IMR-90 (cell line): ENCODE data around the gene ELMO1. TPM values are rescaled to one million over a fixed set of nuclear protein-coding genes. Genes with fewer than 3 reads are reported as not detected.

Experiments
- ATAC-seq: fragments of 200-7000 bp; cut with Tn5 transposase; 2 replicates; pipeline ENCODE4 v1.9.1; 2020; ENCODE audit warnings: low read depth, mild to moderate bottlenecking, moderate library complexity
- BruUV-seq: library from RNA; stranded (reverse); fragments of 400-500 nt; replicated peaks from 2 replicates; lab custom pipeline; 2021; lab: Mats Ljungman, UMichigan
- CTCF ChIA-PET: fragments of 300-600 bp; formaldehyde crosslinking; extraction: SDS; loops from one replicate; lab custom pipeline; 2021; ENCODE audit warnings: antibody characterized with exemption; lab: Yijun Ruan, JAX
- POLR2A ChIA-PET: fragments of 300-600 bp; sonication (Branson Sonifier 250); formaldehyde crosslinking; loops from one replicate; lab custom pipeline; 2022; ENCODE audit warnings: antibody characterized with exemption; ENCODE audit not compliant: unreplicated experiment; lab: Charles Lee
- DNase-seq: peaks from one replicate; pipeline ENCODE4 v3.0.0; 2013
- H2AFZ ChIP-seq: replicated peaks from 2 replicates; pipeline ENCODE3; 2013; ENCODE audit warnings: low read length, mild to moderate bottlenecking; ENCODE audit not compliant: poor library complexity
- H2AK5ac ChIP-seq: 2 replicates; pipeline ENCODE4 v1.6.1; 2013; ENCODE audit warnings: low read depth, low read length, inconsistent platforms
- H2AK9ac ChIP-seq: replicated peaks from 2 replicates; pipeline ENCODE3; 2013; ENCODE audit warnings: mild to moderate bottlenecking, low read depth, low read length, moderate library complexity; ENCODE audit not compliant: poor library complexity
- H2BK120ac ChIP-seq: 2 replicates; pipeline ENCODE4 v1.6.1; 2013; ENCODE audit warnings: low read depth, low read length, inconsistent platforms
- H2BK15ac ChIP-seq: 3 replicates; pipeline ENCODE4 v1.6.1; 2013; ENCODE audit warnings: low read depth, low read length, inconsistent platforms
- H2BK20ac ChIP-seq: 2 replicates; pipeline ENCODE4 v1.6.1; 2013; ENCODE audit warnings: low read depth, mild to moderate bottlenecking, inconsistent platforms, low read length, moderate library complexity
- H2BK5ac ChIP-seq: 2 replicates; pipeline ENCODE4 v1.6.1; 2013; ENCODE audit warnings: mild to moderate bottlenecking, low read depth, low read length, inconsistent platforms; ENCODE audit not compliant: poor library complexity, severe bottlenecking
- H3K14ac ChIP-seq: replicated peaks from 2 replicates; pipeline ENCODE4 v1.6.1; 2013; ENCODE audit warnings: low read depth, low read length, inconsistent platforms
- H3K18ac ChIP-seq: 2 replicates; pipeline ENCODE4 v1.6.1; 2013; ENCODE audit warnings: low read depth, low read length, control low read depth
- H3K23ac ChIP-seq: 2 replicates; pipeline ENCODE4 v1.6.1; 2013; ENCODE audit warnings: low read depth, low read length, inconsistent platforms
- H3K27ac ChIP-seq: 2 replicates; pipeline ENCODE4 v1.5.1; 2013; ENCODE audit warnings: mild to moderate bottlenecking, control low read depth, low read length; ENCODE audit not compliant: insufficient read depth
- H3K27me3 ChIP-seq: 2 replicates; pipeline ENCODE4 v1.6.1; 2013; ENCODE audit warnings: low read length; ENCODE audit not compliant: control insufficient read depth, insufficient read depth
- H3K36me3 ChIP-seq: 2 replicates; pipeline ENCODE4 v1.6.1; 2013; ENCODE audit warnings: low read length, mixed read lengths; ENCODE audit not compliant: control insufficient read depth, insufficient read depth
- H3K4ac ChIP-seq: 2 replicates; pipeline ENCODE4 v1.6.1; 2013; ENCODE audit warnings: low read depth, low read length, inconsistent platforms
- H3K4me1 ChIP-seq: 2 replicates; pipeline ENCODE4 v1.6.1; 2013; ENCODE audit warnings: low read length, mixed read lengths; ENCODE audit not compliant: control insufficient read depth, insufficient read depth
- H3K4me2 ChIP-seq: 2 replicates; pipeline ENCODE4 v1.6.1; 2013; ENCODE audit warnings: low read depth, mild to moderate bottlenecking, control low read depth, low read length, moderate library complexity
- H3K4me3 ChIP-seq: 2 replicates; pipeline ENCODE4 v1.5.1; 2013; ENCODE audit warnings: low read depth, mild to moderate bottlenecking, control low read depth, low read length, moderate library complexity; ENCODE audit not compliant: insufficient read depth
- H3K56ac ChIP-seq: 2 replicates; pipeline ENCODE4 v1.6.1; 2013; ENCODE audit warnings: low read length, inconsistent platforms; ENCODE audit not compliant: insufficient read depth; ENCODE audit errors: extremely low read depth
- H3K79me1 ChIP-seq, 2 experiments: 2 replicates each; pipeline ENCODE4 v1.6.1; 2013; ENCODE audit warnings: low read length in 2 of 2, inconsistent platforms in 1 of 2, low read depth in 1 of 2
- H3K9ac ChIP-seq: 2 replicates; pipeline ENCODE4 v1.6.1; 2013; ENCODE audit warnings: low read depth, low read length, control low read depth
- H3K9me1 ChIP-seq: 2 replicates; pipeline ENCODE4 v1.6.1; 2013; ENCODE audit warnings: low read length, inconsistent platforms; ENCODE audit not compliant: insufficient read depth
- H3K9me3 ChIP-seq: 2 replicates; pipeline ENCODE4 v1.6.1; 2013; ENCODE audit warnings: low read length; ENCODE audit not compliant: control insufficient read depth, insufficient read depth
- H4K20me1 ChIP-seq: 2 replicates; pipeline ENCODE4 v1.6.1; 2013; ENCODE audit warnings: low read length, inconsistent platforms; ENCODE audit not compliant: insufficient read depth
- H4K5ac ChIP-seq: 2 replicates; pipeline ENCODE4 v1.6.1; 2013; ENCODE audit warnings: mild to moderate bottlenecking, low read depth, low read length, control low read depth
- H4K8ac ChIP-seq, 2 experiments: 2 replicates each; pipeline ENCODE4 v1.6.1; 2013; ENCODE audit warnings: low read depth in 2 of 2, low read length in 2 of 2, control low read depth in 1 of 2, inconsistent platforms in 1 of 2
- H4K91ac ChIP-seq: 2 replicates; pipeline ENCODE4 v1.6.1; 2013; ENCODE audit warnings: low read depth, low read length, inconsistent platforms; ENCODE audit not compliant: insufficient read depth
- BHLHE40 ChIP-seq: fragments of 150-350 bp; IDR thresholded peaks from 2 replicates; pipeline ENCODE4 v1.6.1; 2016; ENCODE audit warnings: mild to moderate bottlenecking, low read depth, low read length
- CEBPB ChIP-seq: IDR thresholded peaks from 2 replicates; pipeline ENCODE4 v1.6.1; 2012; ENCODE audit warnings: low read depth, low read length, improper control_type of control experiment
- CHD1 ChIP-seq: IDR thresholded peaks from 2 replicates; pipeline ENCODE4 v1.6.1; 2012; ENCODE audit warnings: low read depth, low read length, improper control_type of control experiment
- CTCF ChIP-seq: conservative IDR thresholded peaks from 2 replicates; pipeline ENCODE4 v1.5.1; 2012; ENCODE audit warnings: mild to moderate bottlenecking, low read depth, low read length, improper control_type of control experiment
- ELK1 ChIP-seq: fragments of 150-350 bp; IDR thresholded peaks from 2 replicates; pipeline ENCODE4 v1.6.1; 2016; ENCODE audit warnings: low read depth, mild to moderate bottlenecking, low read length, moderate library complexity, borderline replicate concordance
- MAFK ChIP-seq: IDR thresholded peaks from 2 replicates; pipeline ENCODE4 v1.6.1; 2012; ENCODE audit warnings: low read depth, low read length, improper control_type of control experiment
- MAZ ChIP-seq: IDR thresholded peaks from 2 replicates; pipeline ENCODE4 v1.6.1; 2012; ENCODE audit warnings: low read depth, mild to moderate bottlenecking, low read length, improper control_type of control experiment, moderate library complexity, borderline replicate concordance
- MXI1 ChIP-seq: IDR thresholded peaks from 2 replicates; pipeline ENCODE4 v1.6.1; 2012; ENCODE audit warnings: low read depth, mild to moderate bottlenecking, low read length, moderate library complexity, borderline replicate concordance
- NFE2L2 ChIP-seq: fragments of 150-350 bp; IDR thresholded peaks from 2 replicates; pipeline ENCODE4 v1.6.1; 2016; ENCODE audit warnings: low read depth, mild to moderate bottlenecking, low read length
- POLR2A ChIP-seq: IDR thresholded peaks from 2 replicates; pipeline ENCODE4 v1.6.1; 2012; ENCODE audit warnings: mild to moderate bottlenecking, low read depth, low read length
- RAD21 ChIP-seq: IDR thresholded peaks from 2 replicates; pipeline ENCODE4 v1.6.1; 2012; ENCODE audit warnings: low read length, improper control_type of control experiment
- RCOR1 ChIP-seq: IDR thresholded peaks from 2 replicates; pipeline ENCODE4 v1.6.1; 2012; ENCODE audit warnings: mild to moderate bottlenecking, low read length, improper control_type of control experiment; ENCODE audit not compliant: insufficient replicate concordance
- RFX5 ChIP-seq: IDR thresholded peaks from 2 replicates; pipeline ENCODE4 v1.8.0; 2012; ENCODE audit warnings: low read depth, mild to moderate bottlenecking, low read length, moderate library complexity
- SMC3 ChIP-seq: fragments of 150-350 bp; IDR thresholded peaks from 2 replicates; pipeline ENCODE4 v1.6.1; 2016; ENCODE audit warnings: low read depth, mild to moderate bottlenecking, antibody characterized with exemption, low read length, moderate library complexity
- USF2 ChIP-seq: fragments of 150-350 bp; IDR thresholded peaks from 2 replicates; pipeline ENCODE4 v1.6.1; 2017; ENCODE audit warnings: mild to moderate bottlenecking, antibody characterized with exemption, low read length, low read depth
- WGBS, 2 experiments: methylation state at CpG; one replicate each; pipeline versions ENCODE4 v1.1.5 to v1.1.7; 2013; ENCODE audit warnings: missing lambda C conversion rate in 2 of 2; ENCODE audit not compliant: insufficient read length in 1 of 2; ENCODE audit errors: extremely low coverage in 2 of 2; 5-methylcytosine and 5-hydroxymethylcytosine counted together
- dilution Hi-C: fragments of 300-500 bp; cut with HindIII; formaldehyde crosslinking; loops from one replicate; pipeline ENCODE4 v1.14.3; 2018; ENCODE audit warnings: low sequenced_read_pairs; ENCODE audit not compliant: unreplicated experiment
- in situ Hi-C: fragments of 300-500 bp; cut with MboI; formaldehyde crosslinking; loops from 3 replicates; pipeline ENCODE4 v1.14.3; 2019; ENCODE audit warnings: low sequenced_read_pairs, inconsistent platforms, mixed read lengths
- intact Hi-C: fragments of 100-400 bp; cut with micrococcal nuclease; formaldehyde crosslinking; loops from 2 replicates; pipeline ENCODE4 v1.10.0; 2022
- polyA plus RNA-seq, 3 experiments: library from polyadenylated mRNA; depleted of rRNA; stranded (reverse); fragments of >200 nt; gene quantifications; 2 replicates each; pipeline ENCODE4 v1.2.3, GENCODE V29; 2012; ENCODE audit warnings: low replicate concordance in 1 of 3
- total RNA-seq: library from RNA; depleted of rRNA; stranded (reverse); fragments of >200 nt; gene quantifications from 2 replicates; pipeline ENCODE4 v1.2.3, GENCODE V29; 2012

The ELMO1 gene
- total and polyA plus RNA-seq, 2 of the 4 experiments (the other 2 are of a cell fraction): 0.03 TPM; not detected in 1

- H2AFZ ChIP-seq: no peak overlapping the region
- H3K18ac ChIP-seq: no peak overlapping the region
- H2BK15ac ChIP-seq: no peak overlapping the region
- H3K4me1 ChIP-seq: no peaks in the 10 kb centered on the region
- no peaks in the 10 kb centered on the region for H3K36me3 ChIP-seq
- in situ Hi-C loops: no loop called here
- ChIA-PET POLR2A (no interaction called here), CTCF (no interaction called here)
- BruUV-seq: no TSS peak
- H3K4me3 ChIP-seq: no peak overlapping the region
- H3K4me2 ChIP-seq: no peak overlapping the region
- H4K20me1 ChIP-seq: no peaks in the 10 kb centered on the region
- ATAC-seq (no peak), DNase-seq (no peak)
- no peak overlapping the region for H2AK9ac ChIP-seq
- H2BK120ac ChIP-seq: no peak overlapping the region
- dilution Hi-C loops: no loop called here
- H3K9me1 ChIP-seq: no peaks in the 10 kb centered on the region
- no peak overlapping the region for H2BK20ac ChIP-seq
- no peak overlapping the region for H3K56ac ChIP-seq
- H4K91ac ChIP-seq: no peak overlapping the region
- no peak overlapping the region for H3K23ac ChIP-seq
- no peak for TF ChIP-seq MAFK
- no peak for TF ChIP-seq CEBPB
- no peak for TF ChIP-seq RCOR1
- TF ChIP-seq MXI1: no peak
- TF ChIP-seq POLR2A: no peak
- TF ChIP-seq NFE2L2: no peak
- TF ChIP-seq SMC3: no peak
- no peak for TF ChIP-seq BHLHE40
- TF ChIP-seq USF2: no peak
- TF ChIP-seq RAD21: no peak
- no peak for TF ChIP-seq ELK1
- TF ChIP-seq CTCF: no peak
- TF ChIP-seq RFX5: no peak
- TF ChIP-seq MAZ: no peak
- TF ChIP-seq CHD1: no peak
- H3K27me3 ChIP-seq: no peaks in the 10 kb centered on the region
- no peaks in the 10 kb centered on the region for H3K9me3 ChIP-seq
- H3K14ac ChIP-seq: no peak overlapping the region
- no CpG with 5 or more reads among the region's 3 CpGs for WGBS, 2 experiments
- H4K5ac ChIP-seq: no peak overlapping the region
- no peak overlapping the region for H3K9ac ChIP-seq
- no peaks in the 10 kb centered on the region for H3K79me1 ChIP-seq
- no peak overlapping the region for H2BK5ac ChIP-seq
- no peak overlapping the region for H4K8ac ChIP-seq
- intact Hi-C loops: no loop called here
- H3K4ac ChIP-seq: no peak overlapping the region
- no peak overlapping the region for H2AK5ac ChIP-seq
- H3K27ac ChIP-seq: no peak overlapping the region
These were observed 532.5 kb downstream of the ELMO1 start for GRCh38 chr7:36916116-36916515.
